ENCODE results near the gene EIF2B2.

DNA sequence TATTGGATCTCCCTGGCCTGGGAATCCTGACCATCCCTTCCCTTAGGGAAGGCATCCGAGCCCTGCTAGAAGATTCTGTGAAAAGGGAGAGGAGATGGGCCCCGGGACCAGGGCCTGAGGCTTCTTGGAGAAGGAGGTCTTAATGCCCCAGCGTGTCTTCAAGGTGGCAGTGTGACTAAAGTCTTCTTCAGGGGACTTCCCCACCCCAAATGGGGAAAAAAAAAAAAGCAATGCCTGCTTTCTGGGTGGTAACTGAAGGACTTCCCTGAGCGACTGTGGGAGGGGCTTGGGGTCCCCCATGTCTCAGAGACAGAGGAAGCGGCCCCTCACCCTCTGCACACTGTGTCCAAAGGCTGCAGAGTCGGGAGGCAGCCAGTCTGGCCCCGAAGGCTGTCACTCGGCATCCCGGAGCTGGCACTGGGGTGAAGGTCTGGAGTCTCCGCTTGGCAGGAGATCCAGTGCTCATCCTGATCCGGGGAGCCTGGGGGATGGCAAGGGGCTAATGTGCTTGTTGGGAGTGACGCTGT is 39.5 kb upstream of the EIF2B2 start:
- TF ChIP-seq PAX5 (IDR thresholded peaks at IDR 0.05; ENCODE audit: insufficient read depth, low read length, severe bottlenecking) (no peak), POLR2A (IDR thresholded peaks at IDR 0.05; ENCODE audit: low read depth, low read length) (no peak), POLR2AphosphoS5 (IDR thresholded peaks at IDR 0.05; ENCODE audit: low read depth, low read length) (no peak), POU2F2 (IDR thresholded peaks at IDR 0.05; ENCODE audit: low read depth, low read length) (no peak), TAF1 (IDR thresholded peaks at IDR 0.05; ENCODE audit: low read depth, low read length) (no peak)
